H1 (cell line): ENCODE results near the gene NHSL2. TPM values are rescaled to one million over a fixed set of nuclear protein-coding genes. Genes with fewer than 3 reads are reported as not detected.

ENCODE experiments used
- CTCF ChIA-PET: fragments of 300-600 bp; sonication (Branson Sonifier 250); formaldehyde crosslinking; loops from one replicate; lab custom pipeline; 2021; ENCODE audit not compliant: partially characterized antibody; lab: Charles Lee
- POLR2A ChIA-PET: fragments of 300-600 bp; sonication (Branson Sonifier 250); formaldehyde crosslinking; loops from one replicate; lab custom pipeline; 2021; ENCODE audit warnings: inconsistent platforms; ENCODE audit not compliant: partially characterized antibody; lab: Charles Lee
- DNase-seq, 2 experiments: peaks; one replicate each; pipeline versions ENCODE4 v3.0.0 to v3.0.0-alpha.2; 2010 to 2022; ENCODE audit warnings: low spot score in 2 of 2, low read depth in 1 of 2, mixed read lengths in 1 of 2
- FAIRE-seq: peaks from 2 replicates; lab custom pipeline; 2011; peaks lifted over from hg19 to GRCh38; lab: Jason Lieb, UNC
- H2AFZ ChIP-seq: 2 replicates; pipeline ENCODE4 v1.8.1; 2012; ENCODE audit warnings: low read length, inconsistent platforms
- H2AK5ac ChIP-seq: 2 replicates; pipeline ENCODE4 v1.6.1; 2013; ENCODE audit warnings: low read depth, low read length
- H2BK120ac ChIP-seq: replicated peaks from 2 replicates; pipeline ENCODE3; 2013; ENCODE audit warnings: low read depth, low read length, inconsistent platforms
- H2BK12ac ChIP-seq: 2 replicates; pipeline ENCODE4 v1.6.1; 2013; ENCODE audit warnings: low read depth, low read length
- H2BK15ac ChIP-seq: 2 replicates; pipeline ENCODE4 v1.6.1; 2013; ENCODE audit warnings: low read length
- H2BK20ac ChIP-seq: 2 replicates; pipeline ENCODE4 v1.6.1; 2013; ENCODE audit warnings: low read length
- H2BK5ac ChIP-seq: 2 replicates; pipeline ENCODE4 v1.6.1; 2013; ENCODE audit warnings: low read depth, low read length
- H3K14ac ChIP-seq: 2 replicates; pipeline ENCODE4 v1.6.1; 2013; ENCODE audit warnings: inconsistent platforms; ENCODE audit not compliant: insufficient read length
- H3K18ac ChIP-seq: 2 replicates; pipeline ENCODE4 v1.6.1; 2013; ENCODE audit warnings: low read length; ENCODE audit errors: extremely low read depth
- H3K23ac ChIP-seq: 2 replicates; pipeline ENCODE4 v1.6.1; 2013; ENCODE audit warnings: inconsistent platforms; ENCODE audit not compliant: insufficient read length
- H3K23me2 ChIP-seq: 2 replicates; pipeline ENCODE4 v1.6.1; 2013; ENCODE audit warnings: low read depth, low read length
- H3K27ac ChIP-seq: 2 replicates; pipeline ENCODE4 v1.6.1; 2011; ENCODE audit warnings: low read depth, low read length, inconsistent platforms
- H3K27me3 ChIP-seq, 4 experiments: replicated peaks in 1 of 4; 1 replicate in 1 of 4; 2 replicates in 3 of 4; pipeline versions ENCODE4 v1.6.1 to v1.8.1; 2011 to 2013; ENCODE audit warnings: low read length in 3 of 4, mild to moderate bottlenecking in 3 of 4, inconsistent platforms in 2 of 4, mixed read lengths in 2 of 4, moderate library complexity in 1 of 4; ENCODE audit not compliant: control insufficient read depth in 3 of 4, insufficient read depth in 3 of 4; ENCODE audit errors: extremely low read depth in 1 of 4
- H3K36me3 ChIP-seq, 4 experiments: 2 replicates each; pipeline versions ENCODE4 v1.6.1 to v1.8.1; 2011 to 2013; ENCODE audit warnings: mild to moderate bottlenecking in 4 of 4, low read length in 3 of 4, moderate library complexity in 2 of 4, control low read depth in 1 of 4, inconsistent platforms in 1 of 4; ENCODE audit not compliant: insufficient read depth in 4 of 4, control insufficient read depth in 2 of 4
- H3K4ac ChIP-seq: replicated peaks from 2 replicates; pipeline ENCODE3; 2013; ENCODE audit warnings: low read length, low read depth, mixed read lengths, inconsistent platforms; ENCODE audit not compliant: insufficient read length
- H3K4me1 ChIP-seq, 4 experiments: replicated peaks in 1 of 4; 1 replicate in 1 of 4; 2 replicates in 3 of 4; pipeline versions ENCODE4 v1.6.1 to v1.8.1; 2011 to 2013; ENCODE audit warnings: low read length in 3 of 4, inconsistent platforms in 2 of 4, mixed read lengths in 1 of 4; ENCODE audit not compliant: insufficient read depth in 4 of 4, control insufficient read depth in 3 of 4
- H3K4me2 ChIP-seq, 2 experiments: 2 replicates each; pipeline versions ENCODE4 v1.6.1 to v1.8.1; 2011 to 2013; ENCODE audit warnings: low read depth in 2 of 2, low read length in 2 of 2, control low read depth in 1 of 2, inconsistent platforms in 1 of 2, mild to moderate bottlenecking in 1 of 2; ENCODE audit not compliant: insufficient read depth in 1 of 2
- H3K4me3 ChIP-seq, 4 experiments: fragments of 200-600, 300-600 bp in 1 of 4; sonication (generic), shearing (Covaris generic), sonication (Bioruptor Twin) in 1 of 4; 2 replicates each; pipeline versions ENCODE4 v1.5.1 to v1.8.1; 2011 to 2016; ENCODE audit warnings: low read length in 4 of 4, low read depth in 3 of 4, control low read depth in 2 of 4, inconsistent platforms in 2 of 4, mild to moderate bottlenecking in 2 of 4, mixed read lengths in 1 of 4, moderate library complexity in 1 of 4; ENCODE audit not compliant: insufficient read depth in 2 of 4; ENCODE audit errors: extremely low read depth in 1 of 4
- H3K56ac ChIP-seq: replicated peaks from 2 replicates; pipeline ENCODE3; 2013; ENCODE audit warnings: low read depth, mild to moderate bottlenecking, mixed read lengths, low read length, inconsistent platforms; ENCODE audit not compliant: insufficient read length
- H3K79me1 ChIP-seq: 2 replicates; pipeline ENCODE4 v1.6.1; 2013; ENCODE audit warnings: low read depth, low read length, control low read depth
- H3K79me2 ChIP-seq, 2 experiments: 2 replicates each; pipeline versions ENCODE4 v1.6.1 to v1.8.1; 2012 to 2013; ENCODE audit warnings: low read length in 2 of 2, mild to moderate bottlenecking in 2 of 2, inconsistent platforms in 1 of 2; ENCODE audit not compliant: insufficient read depth in 2 of 2, control insufficient read depth in 1 of 2
- H3K9ac ChIP-seq, 4 experiments: replicated peaks in 1 of 4; 1 replicate in 1 of 4; 2 replicates in 3 of 4; pipeline versions ENCODE4 v1.6.1 to v1.8.1; 2011 to 2013; ENCODE audit warnings: low read depth in 3 of 4, low read length in 3 of 4, control low read depth in 2 of 4, mild to moderate bottlenecking in 2 of 4, moderate library complexity in 2 of 4, inconsistent platforms in 1 of 4; ENCODE audit errors: extremely low read depth in 1 of 4
- H3K9me3 ChIP-seq, 2 experiments: 2 replicates each; pipeline versions ENCODE4 v1.6.1 to v1.8.1; 2012 to 2013; ENCODE audit warnings: mild to moderate bottlenecking in 2 of 2, moderate library complexity in 2 of 2, control low read depth in 1 of 2, inconsistent platforms in 1 of 2, low read depth in 1 of 2, low read length in 1 of 2, mixed read lengths in 1 of 2; ENCODE audit not compliant: insufficient read depth in 2 of 2
- H4K20me1 ChIP-seq, 2 experiments: replicated peaks in 1 of 2; 2 replicates each; pipeline versions ENCODE3 to v1.8.1; 2011 to 2013; ENCODE audit warnings: inconsistent platforms in 2 of 2, low read length in 2 of 2, mild to moderate bottlenecking in 1 of 2; ENCODE audit not compliant: insufficient read depth in 2 of 2, control insufficient read depth in 1 of 2
- H4K5ac ChIP-seq: 2 replicates; pipeline ENCODE4 v1.6.1; 2013; ENCODE audit warnings: low read length, low read depth, mixed read lengths, inconsistent platforms; ENCODE audit not compliant: insufficient read length
- H4K8ac ChIP-seq: 2 replicates; pipeline ENCODE4 v1.8.0; 2013; ENCODE audit warnings: mild to moderate bottlenecking, moderate library complexity, low read length, inconsistent platforms; ENCODE audit not compliant: insufficient read depth; ENCODE audit errors: extremely low read depth
- H4K91ac ChIP-seq: replicated peaks from 2 replicates; pipeline ENCODE3; 2013; ENCODE audit warnings: low read length, mixed read lengths, inconsistent platforms; ENCODE audit not compliant: insufficient read length
- BACH1 ChIP-seq: IDR thresholded peaks from 2 replicates; pipeline ENCODE4 v1.6.1; 2012; ENCODE audit warnings: low read length, improper control_type of control experiment
- EGR1 ChIP-seq: IDR thresholded peaks from 2 replicates; pipeline ENCODE4 v1.6.1; 2011; ENCODE audit warnings: low read depth, low read length, borderline replicate concordance
- GABPA ChIP-seq: IDR thresholded peaks from 2 replicates; pipeline ENCODE4 v1.6.1; 2011; ENCODE audit warnings: mild to moderate bottlenecking, low read length, moderate library complexity, borderline replicate concordance; ENCODE audit not compliant: insufficient read depth
- SAP30 ChIP-seq: fragments of 300-600 bp; sonication (generic); IDR thresholded peaks from 2 replicates; pipeline ENCODE4 v1.7.1; 2012; ENCODE audit warnings: low read length, moderate library complexity, mild to moderate bottlenecking, inconsistent platforms; ENCODE audit not compliant: insufficient read depth, insufficient replicate concordance
- SP1 ChIP-seq: IDR thresholded peaks from 2 replicates; pipeline ENCODE4 v1.6.1; 2011; ENCODE audit warnings: low read depth, low read length
- TAF1 ChIP-seq: IDR thresholded peaks from 2 replicates; pipeline ENCODE4 v1.6.1; 2011; ENCODE audit warnings: mild to moderate bottlenecking, low read depth, low read length
- WGBS, 2 experiments: shearing (Covaris generic) in 1 of 2; methylation state at CpG; one replicate each; pipeline versions ENCODE4 v1.1.6 to v1.1.7; 2013 to 2015; ENCODE audit warnings: low lambda C conversion rate in 2 of 2, mixed read lengths in 2 of 2, inconsistent platforms in 1 of 2, low coverage in 1 of 2, missing lambda C conversion rate in 1 of 2; ENCODE audit not compliant: insufficient replicate concordance in 2 of 2, insufficient coverage in 1 of 2, insufficient read length in 1 of 2; ENCODE audit errors: extremely low coverage in 1 of 2, missing lambda C conversion rate in 1 of 2; 5-methylcytosine and 5-hydroxymethylcytosine counted together
- polyA plus RNA-seq, 7 experiments: library from polyadenylated mRNA; depleted of rRNA in 3 of 7; stranded (reverse) in 5 of 7; unstranded in 2 of 7; fragments of >200 nt in 5 of 7; fragments of 200-250 nt in 2 of 7; gene quantifications; 1 replicate in 5 of 7; 2 replicates in 1 of 7; 4 replicates in 1 of 7; pipeline versions ENCODE4 v1.2.1 to v1.2.3, GENCODE V29; 2011 to 2013; ENCODE audit warnings: missing spikeins in 2 of 7, mixed read lengths in 2 of 7
- total RNA-seq: library from RNA; stranded (reverse); fragmentation: NEBNext Ultra II Directional; extraction: Animal tissue kit (Norgen Biotek cat#: 25700); gene quantifications from 2 replicates; pipeline ENCODE4 v1.2.1, GENCODE V29; 2021

Gene NHSL2
- total and polyA plus RNA-seq, 2 of the 8 experiments (the other 6 are each of a cell fraction or from before 2014, with no cell fraction given): 3.7 to 7.2 TPM

DNA sequence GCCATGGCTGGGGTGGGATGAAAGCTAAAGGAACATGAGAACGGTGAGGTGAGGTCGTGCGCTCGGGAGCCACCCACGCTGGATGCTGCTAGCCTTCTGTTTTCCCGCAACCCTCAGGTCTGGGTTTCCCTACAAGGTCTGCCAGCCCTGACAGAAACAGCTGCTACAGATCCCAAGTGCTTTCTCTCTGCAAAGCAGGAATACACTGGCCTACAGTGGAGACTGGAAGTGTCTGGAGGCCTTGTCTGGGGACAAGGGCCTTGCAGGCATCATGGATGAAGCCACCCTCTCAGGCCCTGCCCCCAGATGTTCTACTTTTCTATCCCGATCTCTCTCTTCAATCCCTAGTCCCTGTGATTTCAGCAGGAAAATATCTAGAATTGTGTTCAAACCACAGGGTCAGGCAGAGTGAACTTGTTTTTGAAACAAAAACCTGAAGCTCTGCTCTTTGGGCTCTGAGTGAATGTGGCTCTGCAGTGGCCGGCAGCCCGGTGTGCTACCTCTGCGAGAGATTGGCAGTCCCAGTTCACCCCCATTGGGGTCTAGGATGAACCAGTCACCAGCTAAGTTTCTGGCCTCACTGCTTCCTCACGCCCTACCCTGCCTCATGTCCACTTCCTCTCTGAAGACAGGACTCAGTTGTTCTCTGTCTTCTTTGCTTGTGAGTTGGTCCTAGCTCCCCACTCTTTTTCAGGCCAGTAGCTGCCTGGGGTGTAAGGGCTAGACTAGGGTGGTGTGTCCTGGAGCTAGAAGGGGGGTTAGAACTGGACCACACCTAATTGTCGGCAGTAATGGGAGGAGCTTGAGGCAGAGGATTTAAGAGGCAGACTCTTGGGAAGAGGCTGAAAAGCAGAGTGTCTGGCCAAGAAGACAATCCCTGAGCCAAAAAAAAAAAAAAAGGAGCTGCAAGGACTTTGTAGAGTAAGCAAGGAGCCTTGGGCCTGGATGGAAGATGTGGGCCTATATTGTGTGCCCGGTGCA, 131.5 kb downstream of the NHSL2 start:
- Histone ChIP-seq H3K79me1 (no peaks in the 10 kb centered on the region), H3K56ac (no peak overlapping the region), H4K8ac (no peak overlapping the region), H2BK15ac (no peak overlapping the region), H3K79me2 (no peaks in the 10 kb centered on the region), H3K27ac (no peak overlapping the region), H2BK20ac (no peak overlapping the region), H3K9ac (no peak overlapping the region), H2BK12ac (no peak overlapping the region), H3K4ac (no peak overlapping the region), H3K9me3 (no peaks in the 10 kb centered on the region), H3K4me1 (peaks cover 6 to 12% (median 8%) of the 10 kb centered on the region in 4 experiments; a peak in 6 of 7 replicates), H3K27me3 (no peaks in the 10 kb centered on the region), H3K14ac (no peak overlapping the region), H3K23me2 (no peaks in the 10 kb centered on the region), H2AK5ac (no peak overlapping the region), H3K4me2 (no peak overlapping the region), H3K4me3 (no peak overlapping the region), H4K20me1 (no peaks in the 10 kb centered on the region), H3K36me3 (no peaks in the 10 kb centered on the region), H2BK5ac (no peak overlapping the region), H4K91ac (no peak overlapping the region), H3K18ac (no peak overlapping the region), H4K5ac (no peak overlapping the region), H2BK120ac (no peak overlapping the region), H3K23ac (no peak overlapping the region), H2AFZ (no peak overlapping the region)
- DNase-seq: no peak
- ChIA-PET POLR2A (interaction anchor here (0.6 kb wide), 1 partner anchor 836 kb away, joined by 3 read pairs; no protein-coding TSS in a partner anchor), CTCF (interaction anchor here (0.7 to 2.7 kb wide), 6 partner anchors 9 to 88 kb away, joined by 3 to 13 read pairs (median 4); no protein-coding TSS in a partner anchor)
- WGBS, 2 experiments: 84% methylated on average over 13 of the region's 13 CpGs; no CpG with 5 or more reads in 1 of the 2 experiments
- FAIRE-seq: no peak
- TF ChIP-seq GABPA (no peak), SAP30 (no peak), SP1 (no peak), BACH1 (no peak), TAF1 (no peak), EGR1 (no peak)
